ENCODE measurements around the gene LDB2.

DNA sequence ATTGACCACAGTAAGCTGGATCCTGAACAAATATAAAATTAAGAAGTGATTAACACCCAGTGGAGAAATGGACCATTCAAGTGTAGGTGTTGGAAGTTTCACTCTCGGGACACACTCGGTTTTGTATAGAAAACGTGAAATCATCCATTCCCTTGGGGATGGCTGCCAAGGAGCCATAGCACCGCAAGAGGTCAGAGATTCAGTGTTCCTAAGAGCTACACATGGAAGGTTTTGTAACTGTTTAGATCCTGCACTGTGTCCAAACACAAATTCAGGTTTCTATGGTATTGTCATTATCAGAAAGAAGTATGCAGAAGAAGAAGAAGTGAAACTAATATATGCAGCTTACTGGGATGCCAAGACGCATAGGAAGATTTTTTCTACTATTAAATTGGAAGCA, 281.0 kb downstream of the LDB2 start:
- TF ChIP-seq POLR2A (IDR thresholded peaks at IDR 0.05; ENCODE audit: low read depth, low read length) = no peak
- TF ChIP-seq POLR2AphosphoS5 (IDR thresholded peaks at IDR 0.05; ENCODE audit: low read depth, low read length) = no peak
